BJ (cell line): ENCODE data around the gene SPSB1. TPM values are rescaled to one million over a fixed set of nuclear protein-coding genes. Genes with fewer than 3 reads are reported as not detected.

ENCODE experiments used
- CTCF ChIA-PET: fragments of 350-600 bp; formaldehyde crosslinking; extraction: SDS; loops from one replicate; lab custom pipeline; 2021; ENCODE audit warnings: antibody characterized with exemption, inconsistent platforms; lab: Yijun Ruan, JAX
- POLR2A ChIA-PET: fragments of 300-600 bp; sonication (Branson Sonifier 250); formaldehyde crosslinking; extraction: SDS; loops from one replicate; lab custom pipeline; 2021; ENCODE audit warnings: antibody characterized with exemption; lab: Charles Lee
- DNase-seq: peaks from one replicate; pipeline ENCODE4 v3.0.0-alpha.2; 2011; ENCODE audit warnings: low read depth
- H3K27me3 ChIP-seq: 2 replicates; pipeline ENCODE4 v1.6.0; 2011; ENCODE audit warnings: low read length; ENCODE audit not compliant: control insufficient read depth, insufficient read depth
- H3K36me3 ChIP-seq: 2 replicates; pipeline ENCODE4 v1.5.1; 2011; ENCODE audit warnings: low read length; ENCODE audit not compliant: control insufficient read depth, insufficient read depth
- H3K4me3 ChIP-seq: 2 replicates; pipeline ENCODE4 v1.5.1; 2011; ENCODE audit warnings: low read depth, mild to moderate bottlenecking, control low read depth, low read length
- CTCF ChIP-seq: IDR thresholded peaks from 2 replicates; pipeline ENCODE4 v1.5.1; 2011; ENCODE audit warnings: low read depth, mild to moderate bottlenecking, control low read depth, inconsistent platforms, low read length, moderate library complexity; ENCODE audit not compliant: insufficient read depth
- polyA plus RNA-seq: library from polyadenylated mRNA; depleted of rRNA; stranded (reverse); fragments of >200 nt; gene quantifications from 2 replicates; pipeline ENCODE4 v1.2.3, GENCODE V29; 2011

SPSB1 gene
- polyA plus RNA-seq, 1 experiment: 19.8 TPM

GRCh38 chr1:9263276-9263855, 29.3 kb upstream of the SPSB1 start:
- no peaks in the 10 kb centered on the region for H3K27me3 ChIP-seq
- TF ChIP-seq CTCF: no peak
- ChIA-PET POLR2A (no interaction called here), CTCF (interaction anchor here (2.7 to 3.0 kb wide), 2 partner anchors 192 to 227 kb away, joined by 13 to 14 read pairs; no protein-coding TSS in a partner anchor)
- H3K4me3 ChIP-seq: no peak overlapping the region
- DNase-seq: no peak
- peaks cover 16% of the 10 kb centered on the region for H3K36me3 ChIP-seq

DNA sequence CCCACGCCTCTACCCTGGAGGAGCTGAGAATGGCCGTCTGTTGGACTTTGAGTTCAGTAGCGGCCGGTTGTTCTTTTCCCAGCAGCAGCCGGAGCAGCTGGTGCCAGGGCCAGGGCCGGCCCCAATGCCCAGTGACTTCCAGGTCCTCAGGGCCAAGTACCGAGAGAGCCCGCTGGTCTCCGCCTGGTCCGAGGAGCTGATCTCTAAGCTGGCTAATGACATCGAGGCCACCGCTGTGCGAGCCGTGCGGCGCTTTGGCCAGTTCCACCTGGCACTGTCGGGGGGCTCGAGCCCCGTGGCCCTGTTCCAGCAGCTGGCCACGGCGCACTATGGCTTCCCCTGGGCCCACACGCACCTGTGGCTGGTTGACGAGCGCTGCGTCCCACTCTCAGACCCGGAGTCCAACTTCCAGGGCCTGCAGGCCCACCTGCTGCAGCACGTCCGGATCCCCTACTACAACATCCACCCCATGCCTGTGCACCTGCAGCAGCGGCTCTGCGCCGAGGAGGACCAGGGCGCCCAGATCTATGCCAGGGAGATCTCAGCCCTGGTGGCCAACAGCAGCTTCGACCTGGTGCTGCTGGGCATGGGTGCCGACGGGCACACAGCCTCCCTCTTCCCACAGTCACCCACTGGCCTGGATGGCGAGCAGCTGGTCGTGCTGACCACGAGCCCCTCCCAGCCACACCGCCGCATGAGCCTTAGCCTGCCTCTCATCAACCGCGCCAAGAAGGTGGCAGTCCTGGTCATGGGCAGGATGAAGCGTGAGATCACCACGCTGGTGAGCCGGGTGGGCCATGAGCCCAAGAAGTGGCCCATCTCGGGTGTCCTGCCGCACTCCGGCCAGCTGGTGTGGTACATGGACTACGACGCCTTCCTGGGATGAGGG, 28.5 kb upstream of the SPSB1 start:
- no peak for TF ChIP-seq CTCF
- CTCF ChIA-PET: interaction anchor here (2.7 to 3.5 kb wide), 3 partner anchors 10 to 226 kb away, joined by 13 to 19 read pairs (median 14); no protein-coding TSS in a partner anchor
- POLR2A ChIA-PET: no interaction called here
- no peak overlapping the region for H3K4me3 ChIP-seq
- H3K36me3 ChIP-seq: peaks cover 16% of the 10 kb centered on the region
- no peak for DNase-seq
- no peaks in the 10 kb centered on the region for H3K27me3 ChIP-seq

DNA sequence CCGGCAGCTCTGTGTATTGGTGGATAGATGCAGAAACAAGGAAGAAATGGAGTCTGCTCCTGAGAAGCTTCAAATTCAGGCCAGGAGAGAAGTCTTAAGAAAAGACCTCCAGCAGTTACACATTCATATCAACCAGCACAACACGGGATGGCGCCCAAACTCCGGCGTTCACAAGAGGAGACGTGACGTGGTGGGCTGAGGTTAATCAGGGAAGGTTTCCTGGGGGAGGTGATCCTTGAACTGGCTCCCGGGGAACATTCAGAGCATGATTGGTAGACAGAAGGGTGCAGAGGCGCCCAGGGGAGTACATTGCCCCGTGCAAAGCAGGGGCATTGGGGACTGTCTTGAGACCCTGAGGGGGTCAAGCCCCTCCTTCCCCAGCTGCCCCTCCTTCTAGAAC, 27.7 kb upstream of the SPSB1 start:
- DNase-seq: no peak
- no peak for TF ChIP-seq CTCF
- no peak overlapping the region for H3K4me3 ChIP-seq
- POLR2A ChIA-PET: no interaction called here
- CTCF ChIA-PET: interaction anchor here (0.6 to 3.5 kb wide), 5 partner anchors 10 to 226 kb away, joined by 3 to 19 read pairs (median 13); no protein-coding TSS in a partner anchor
- no peaks in the 10 kb centered on the region for H3K27me3 ChIP-seq
- H3K36me3 ChIP-seq: peaks cover 17% of the 10 kb centered on the region

DNA sequence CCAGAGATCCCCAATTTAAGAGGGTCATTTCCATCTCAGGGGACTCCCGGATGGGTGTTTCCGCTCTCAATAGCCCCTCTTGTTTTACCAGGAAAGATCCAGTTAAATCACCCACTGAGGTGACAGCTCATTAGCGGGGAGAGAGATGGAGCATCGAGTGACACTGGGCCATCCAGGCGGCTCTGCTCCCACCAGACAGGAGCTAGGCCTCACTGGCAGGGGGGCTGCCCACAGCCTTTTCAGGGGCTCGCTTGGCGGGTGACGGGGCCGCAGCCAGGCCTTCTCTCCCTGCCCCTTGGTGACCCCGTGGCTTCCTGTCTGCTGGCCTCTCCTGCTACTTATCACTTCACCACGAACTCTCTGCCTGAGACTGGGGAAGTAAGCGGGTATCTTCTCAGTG, 26.7 kb upstream of the SPSB1 start:
- peaks cover 17% of the 10 kb centered on the region for H3K36me3 ChIP-seq
- no peak for TF ChIP-seq CTCF
- no peaks in the 10 kb centered on the region for H3K27me3 ChIP-seq
- POLR2A ChIA-PET: no interaction called here
- DNase-seq: no peak
- H3K4me3 ChIP-seq: no peak overlapping the region
- CTCF ChIA-PET: interaction anchor here (0.8 to 3.5 kb wide), 6 partner anchors 7 to 225 kb away, joined by 3 to 22 read pairs (median 14); no protein-coding TSS in a partner anchor

DNA sequence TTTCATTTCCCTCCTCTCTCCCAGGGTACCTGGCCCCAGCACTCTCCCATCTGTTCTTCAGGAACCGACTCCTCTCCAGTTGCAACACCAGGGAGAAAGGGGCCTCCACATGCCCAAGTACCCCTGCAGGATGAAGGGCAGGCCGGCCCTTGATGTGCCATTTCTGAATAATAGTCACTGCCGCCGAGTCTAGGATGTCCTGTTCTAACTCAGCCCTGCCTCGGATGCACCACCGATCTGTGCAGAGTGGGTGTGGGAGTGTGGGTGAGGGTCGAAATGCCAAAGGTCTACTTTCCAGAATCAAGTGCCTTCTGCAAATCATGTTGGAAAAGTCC, 25.4 kb upstream of the SPSB1 start:
- Histone ChIP-seq H3K27me3 (no peaks in the 10 kb centered on the region), H3K4me3 (no peak overlapping the region), H3K36me3 (peaks cover 14% of the 10 kb centered on the region)
- ChIA-PET POLR2A (no interaction called here), CTCF (interaction anchor here (0.6 to 4.7 kb wide), 32 partner anchors 10 to 312 kb away, joined by 3 to 86 read pairs (median 6); no protein-coding TSS in a partner anchor)
- no peak for TF ChIP-seq CTCF
- DNase-seq: no peak
